HepG2 (cell line): ENCODE measurements around the gene ZC3H4. TPM values are rescaled to one million over a fixed set of nuclear protein-coding genes. Genes with fewer than 3 reads are reported as not detected.

Source experiments
- ATAC-seq: fragments of 200-7000 bp; cut with Tn5 transposase; 3 replicates; pipeline ENCODE4 v1.9.1; 2020; ENCODE audit warnings: mild to moderate bottlenecking, moderate library complexity
- BruUV-seq: library from RNA; stranded (reverse); fragments of 400-500 nt; replicated peaks from 2 replicates; lab custom pipeline; 2021; lab: Mats Ljungman, UMichigan
- CTCF ChIA-PET: fragments of 300-600 bp; formaldehyde crosslinking; extraction: SDS; loops from one replicate; lab custom pipeline; 2021; ENCODE audit warnings: low total read pairs, inconsistent platforms, low intra/inter-chr PET ratio; lab: Yijun Ruan, JAX
- POLR2A ChIA-PET: fragments of 350-600 bp; sonication (Branson Sonifier 250); formaldehyde crosslinking; loops from one replicate; lab custom pipeline; 2020; ENCODE audit warnings: antibody characterized with exemption, inconsistent platforms; lab: Yijun Ruan, JAX
- DNase-seq: peaks from one replicate; pipeline ENCODE4 v3.0.0-alpha.2; 2015; ENCODE audit warnings: low spot score
- FAIRE-seq: peaks from 3 replicates; lab custom pipeline; 2011; peaks lifted over from hg19 to GRCh38; lab: Jason Lieb, UNC
- H2AFZ ChIP-seq: one replicate; pipeline ENCODE4 v1.6.1; 2011; ENCODE audit warnings: low read length, inconsistent platforms
- H3K27ac ChIP-seq: fragments of 300-600 bp; 3 replicates; pipeline ENCODE4 v1.8.0; 2011; ENCODE audit warnings: mixed run types, mild to moderate bottlenecking, mixed read lengths, low read length, inconsistent platforms; ENCODE audit not compliant: insufficient read depth; ENCODE audit errors: extremely low read length
- H3K27me3 ChIP-seq, 2 experiments: fragments of 200-600 bp in 1 of 2; 2 replicates in 1 of 2; 3 replicates in 1 of 2; pipeline versions ENCODE4 v1.6.0 to v1.8.0; 2011; ENCODE audit warnings: low read length in 2 of 2, mild to moderate bottlenecking in 2 of 2, moderate library complexity in 2 of 2, inconsistent platforms in 1 of 2; ENCODE audit not compliant: insufficient read depth in 2 of 2, control insufficient read depth in 1 of 2
- H3K36me3 ChIP-seq, 2 experiments: fragments of 200-600 bp in 1 of 2; replicated peaks in 1 of 2; 2 replicates in 1 of 2; 3 replicates in 1 of 2; pipeline versions ENCODE4 v1.5.1 to v1.8.0; 2011; ENCODE audit warnings: low read length in 2 of 2, inconsistent platforms in 1 of 2; ENCODE audit not compliant: insufficient read depth in 2 of 2, control insufficient read depth in 1 of 2
- H3K4me1 ChIP-seq: 2 replicates; pipeline ENCODE4 v1.5.1; 2012; ENCODE audit warnings: low read length, inconsistent platforms; ENCODE audit not compliant: insufficient read depth
- H3K4me2 ChIP-seq: 2 replicates; pipeline ENCODE4 v1.6.0; 2011; ENCODE audit warnings: low read depth, low read length, inconsistent platforms
- H3K4me3 ChIP-seq, 3 experiments: fragments of 200-600 bp in 1 of 3; sonication (generic), shearing (Covaris generic) in 1 of 3; replicated peaks in 1 of 3; 2 replicates each; pipeline ENCODE4 v1.5.1; 2011 to 2016; ENCODE audit warnings: low read length in 3 of 3, inconsistent platforms in 2 of 3, low read depth in 2 of 3, mild to moderate bottlenecking in 2 of 3, control low read depth in 1 of 3, mixed read lengths in 1 of 3; ENCODE audit not compliant: insufficient read depth in 1 of 3
- H3K79me2 ChIP-seq: one replicate; pipeline ENCODE4 v1.6.1; 2011; ENCODE audit warnings: low read length, inconsistent platforms; ENCODE audit not compliant: insufficient read depth
- H3K9ac ChIP-seq: 2 replicates; pipeline ENCODE4 v1.6.0; 2011; ENCODE audit warnings: mild to moderate bottlenecking, low read depth, low read length, inconsistent platforms; ENCODE audit not compliant: insufficient read depth
- H3K9me3 ChIP-seq: 2 replicates; pipeline ENCODE4 v1.5.1; 2012; ENCODE audit warnings: mild to moderate bottlenecking, low read length
- H4K20me1 ChIP-seq: 2 replicates; pipeline ENCODE4 v1.6.0; 2011; ENCODE audit warnings: inconsistent platforms, mild to moderate bottlenecking, low read length, moderate library complexity; ENCODE audit not compliant: insufficient read depth
- ATRX ChIP-seq: sonication (generic); formaldehyde crosslinking; IDR thresholded peaks from 2 replicates; pipeline ENCODE4 v1.4.0; 2020; ENCODE audit warnings: missing genetic modification reagents, borderline replicate concordance
- BCL6 ChIP-seq: IDR thresholded peaks from 2 replicates; pipeline ENCODE4 v1.6.1; 2016; ENCODE audit warnings: missing genetic modification reagents, missing compliant biosample characterization
- EHMT2 ChIP-seq: fragments of 200-600 bp; sonication (generic); IDR thresholded peaks from 2 replicates; pipeline ENCODE4 v1.7.0; 2017; ENCODE audit warnings: antibody characterized with exemption, low read depth, low read length, borderline replicate concordance
- ELF4 ChIP-seq: sonication (generic); formaldehyde crosslinking; IDR thresholded peaks from 2 replicates; pipeline ENCODE4 v1.5.0; 2020; ENCODE audit warnings: missing genetic modification reagents, mild to moderate bottlenecking, moderate library complexity, borderline replicate concordance
- EP300 ChIP-seq, 3 experiments: sonication (generic) in 1 of 3; formaldehyde crosslinking in 1 of 3; IDR thresholded peaks; 2 replicates each; pipeline versions ENCODE4 v1.5.1 to v1.6.1; 2011 to 2020; ENCODE audit warnings: low read depth in 2 of 3, low read length in 2 of 3, borderline replicate concordance in 1 of 3, improper control_type of control experiment in 1 of 3, mild to moderate bottlenecking in 1 of 3, missing genetic modification reagents in 1 of 3, moderate library complexity in 1 of 3
- EZH2 ChIP-seq: conservative IDR thresholded peaks from 2 replicates; pipeline ENCODE4 v1.6.1; 2012; ENCODE audit warnings: mild to moderate bottlenecking, low read depth, low read length, moderate library complexity
- GZF1 ChIP-seq: sonication (generic); formaldehyde crosslinking; IDR thresholded peaks from 2 replicates; pipeline ENCODE4 v1.5.1; 2020; ENCODE audit warnings: mild to moderate bottlenecking, missing genetic modification reagents
- ISL2 ChIP-seq: sonication (generic); formaldehyde crosslinking; IDR thresholded peaks from 2 replicates; pipeline ENCODE4 v1.5.0; 2020; ENCODE audit warnings: missing genetic modification reagents
- KLF15 ChIP-seq: sonication (generic); formaldehyde crosslinking; IDR thresholded peaks from 2 replicates; pipeline ENCODE4 v1.8.1; 2023; ENCODE audit warnings: borderline replicate concordance, mild to moderate bottlenecking, inconsistent platforms, missing genetic modification reagents, mixed read lengths
- MXD3 ChIP-seq: IDR thresholded peaks from 2 replicates; pipeline ENCODE4 v1.6.1; 2016; ENCODE audit warnings: mild to moderate bottlenecking, missing biosample characterization, missing genetic modification reagents
- NCOA2 ChIP-seq: sonication (generic); formaldehyde crosslinking; IDR thresholded peaks from 2 replicates; pipeline ENCODE4 v1.8.0; 2022; ENCODE audit warnings: inconsistent platforms
- NFKBIZ ChIP-seq: IDR thresholded peaks from 2 replicates; pipeline ENCODE4 v1.6.1; 2018; ENCODE audit warnings: missing genetic modification reagents, missing compliant biosample characterization
- NPAS2 ChIP-seq: sonication (generic); formaldehyde crosslinking; IDR thresholded peaks from 2 replicates; pipeline ENCODE4 v1.8.0; 2022; ENCODE audit warnings: mild to moderate bottlenecking, missing genetic modification reagents, borderline replicate concordance
- NR2C2 ChIP-seq: sonication (generic); formaldehyde crosslinking; IDR thresholded peaks from 2 replicates; pipeline ENCODE4 v1.4.0; 2020; ENCODE audit warnings: missing genetic modification reagents, mild to moderate bottlenecking, moderate library complexity, borderline replicate concordance
- SALL2 ChIP-seq: sonication (generic); formaldehyde crosslinking; IDR thresholded peaks from 2 replicates; pipeline ENCODE4 v1.8.1; 2023; ENCODE audit warnings: mild to moderate bottlenecking, missing genetic modification reagents, inconsistent platforms
- SAP130 ChIP-seq: IDR thresholded peaks from 2 replicates; pipeline ENCODE4 v1.6.1; 2016; ENCODE audit warnings: low read depth
- SIN3A ChIP-seq: IDR thresholded peaks from 2 replicates; pipeline ENCODE4 v1.6.1; 2011; ENCODE audit warnings: low read depth, mild to moderate bottlenecking, control low read depth, low read length, borderline replicate concordance
- SMARCC2 ChIP-seq: fragments of 450-650 bp; IDR thresholded peaks from 2 replicates; pipeline ENCODE4 v1.6.1; 2017; ENCODE audit warnings: antibody characterized with exemption, mild to moderate bottlenecking
- TRAFD1 ChIP-seq: sonication (generic); formaldehyde crosslinking; IDR thresholded peaks from 2 replicates; pipeline ENCODE4 v1.5.1; 2020; ENCODE audit warnings: missing genetic modification reagents, mild to moderate bottlenecking, borderline replicate concordance
- WIZ ChIP-seq: sonication (generic); formaldehyde crosslinking; IDR thresholded peaks from 2 replicates; pipeline ENCODE4 v1.5.1; 2020; ENCODE audit warnings: mild to moderate bottlenecking, missing genetic modification reagents
- ZBTB7B ChIP-seq: sonication (generic); formaldehyde crosslinking; IDR thresholded peaks from 2 replicates; pipeline ENCODE4 v1.4.0; 2020; ENCODE audit warnings: missing genetic modification reagents
- ZFYVE20 ChIP-seq: sonication (generic); formaldehyde crosslinking; IDR thresholded peaks from 2 replicates; pipeline ENCODE4 v1.8.0; 2023; ENCODE audit warnings: low read depth, mild to moderate bottlenecking, moderate library complexity, missing genetic modification reagents, borderline replicate concordance
- ZNF207 ChIP-seq: fragments of 450-650 bp; IDR thresholded peaks from 2 replicates; pipeline ENCODE4 v1.6.1; 2016; ENCODE audit warnings: antibody characterized with exemption, borderline replicate concordance
- ZNF256 ChIP-seq: sonication (generic); formaldehyde crosslinking; conservative IDR thresholded peaks from 2 replicates; pipeline ENCODE4 v1.4.0; 2020; ENCODE audit warnings: missing genetic modification reagents
- ZSCAN31 ChIP-seq: sonication (generic); formaldehyde crosslinking; IDR thresholded peaks from 2 replicates; pipeline ENCODE4 v1.5.0; 2020; ENCODE audit warnings: low read depth, mild to moderate bottlenecking, missing genetic modification reagents
- WGBS: methylation state at CpG from one replicate; pipeline ENCODE4 v1.1.6; 2017; ENCODE audit warnings: low lambda C conversion rate; 5-methylcytosine and 5-hydroxymethylcytosine counted together
- in situ Hi-C: cut with HindIII; loops from 2 replicates; pipeline ENCODE4 v1.10.0; 2017; ENCODE audit warnings: low pct_unique_long_range_greater_than_20kb; ENCODE audit not compliant: extremely low pct_ligation_motif_present
- intact Hi-C: fragments of 100-400 bp; cut with micrococcal nuclease; formaldehyde crosslinking; loops from one replicate; pipeline ENCODE4 v1.10.0; 2022; ENCODE audit not compliant: unreplicated experiment
- polyA plus RNA-seq, 8 experiments: library from polyadenylated mRNA; depleted of rRNA in 3 of 8; stranded (reverse) in 7 of 8; unstranded in 1 of 8; fragments of >200 nt; fragmentation: Illumina TruSeq in 4 of 8; extraction: Trizol in 4 of 8; gene quantifications; 2 replicates each; pipeline versions ENCODE4 v1.2.1 to v1.2.3, GENCODE V29; 2011 to 2016; ENCODE audit warnings: low read depth in 4 of 8, missing spikeins in 1 of 8, mixed read lengths in 1 of 8; ENCODE audit not compliant: insufficient read depth in 1 of 8
- total RNA-seq, 5 experiments: library from RNA; depleted of rRNA; stranded (reverse); fragments of >200 nt; fragmentation: Illumina TruSeq; extraction: Trizol; gene quantifications; 2 replicates each; pipeline ENCODE4 v1.2.3, GENCODE V29; 2016; ENCODE audit warnings: low read depth in 1 of 5

ZC3H4 gene
- total and polyA plus RNA-seq, 2 of the 13 experiments (the other 11 are each of a cell fraction or from before 2014, with no cell fraction given), result 1.8 to 10.7 TPM

- no peak overlapping the region for H2AFZ ChIP-seq
- H3K4me3 ChIP-seq, result peak overlapping the region; percentile 85 to 94 (median 88)
- 8% methylated on average over 12 of the region's 12 CpGs for WGBS
- intact Hi-C loops (no loop called here), in situ Hi-C loops (no loop called here)
- FAIRE-seq (no peak), ATAC-seq (no peak), DNase-seq (no peak)
- peaks cover 64% of the 10 kb centered on the region for H3K4me1 ChIP-seq
- no TSS peak for BruUV-seq
- H3K36me3 ChIP-seq, result peaks cover 0 to 1% of the 10 kb centered on the region in 2 experiments; a peak in 1 of 5 replicates
- peaks cover 54% of the 10 kb centered on the region for H3K79me2 ChIP-seq
- CTCF ChIA-PET, result no interaction called here
- POLR2A ChIA-PET, result interaction anchor here (1.0 to 11.5 kb wide), 2 partner anchors 16 to 133 kb away, joined by 4 to 456 read pairs; no protein-coding TSS in a partner anchor
- peak overlapping the region; percentile 100 for H3K9ac ChIP-seq
- no peaks in the 10 kb centered on the region; the same call in 1 of the 2 replicates for H4K20me1 ChIP-seq
- no peaks in the 10 kb centered on the region for H3K9me3 ChIP-seq
- no peaks in the 10 kb centered on the region; a peak in 1 of 5 replicates for H3K27me3 ChIP-seq
- peak overlapping the region; percentile 97 for H3K4me2 ChIP-seq
- peak overlapping the region; percentile 100 for H3K27ac ChIP-seq
- TF ChIP-seq EP300 (IDR thresholded peaks at IDR 0.05; ENCODE audit: low read depth in 2 of 2, low read length in 2 of 2) (no peak), EP300 (CRISPR knock-in tag; IDR thresholded peaks at IDR 0.05; ENCODE audit: borderline replicate concordance) (no peak), ZNF207 (no peak), GZF1 (CRISPR knock-in tag) (no peak), ZBTB7B (CRISPR knock-in tag) (peak; percentile 19), MXD3 (CRISPR knock-in tag) (no peak), NFKBIZ (CRISPR knock-in tag) (no peak), WIZ (CRISPR knock-in tag) (no peak), KLF15 (CRISPR knock-in tag) (no peak), SAP130 (CRISPR knock-in tag) (peak; percentile 41), ISL2 (0 out of 2 replicates have a peak, but pooled peaks have one; percentile 18), NPAS2 (CRISPR knock-in tag) (no peak), TRAFD1 (CRISPR knock-in tag) (no peak), ATRX (CRISPR knock-in tag) (no peak), ZSCAN31 (no peak), ZNF256 (no peak), EZH2 (no peak), EHMT2 (no peak), BCL6 (CRISPR knock-in tag) (no peak), SALL2 (CRISPR knock-in tag) (no peak), SIN3A (0 out of 2 replicates have a peak, but pooled peaks have one; percentile 35), SMARCC2 (no peak), NCOA2 (CRISPR knock-in tag) (no peak), ELF4 (CRISPR knock-in tag) (peak; percentile 41; the same call in 1 of the 2 replicates), ZFYVE20 (CRISPR knock-in tag) (no peak), NR2C2 (no peak)
Measured at GRCh38 chr19:47110521-47111005, 3.0 kb downstream of the ZC3H4 start.
